Keratinocyte (primary cell): ENCODE data around the gene SMG6.

Experiments
- EZH2 ChIP-seq: IDR thresholded peaks from one replicate; pipeline ENCODE4 v1.6.1; 2012; ENCODE audit warnings: inconsistent platforms, mild to moderate bottlenecking, low read length, moderate library complexity
- TF ChIP-seq, protein P1 (sequence below), 3 experiments: IDR thresholded peaks in 1 of 3; conservative IDR thresholded peaks in 1 of 3; optimal IDR thresholded peaks in 1 of 3; 2 replicates in 2 of 3; 3 replicates in 1 of 3; pipeline versions ENCODE3 to v1.5.1; 2011; ENCODE audit warnings: low read length in 3 of 3, mild to moderate bottlenecking in 3 of 3, moderate library complexity in 2 of 3, control low read depth in 1 of 3, inconsistent platforms in 1 of 3; ENCODE audit not compliant: insufficient read depth in 2 of 3; ENCODE audit errors: extremely low read depth in 1 of 3

DNA sequence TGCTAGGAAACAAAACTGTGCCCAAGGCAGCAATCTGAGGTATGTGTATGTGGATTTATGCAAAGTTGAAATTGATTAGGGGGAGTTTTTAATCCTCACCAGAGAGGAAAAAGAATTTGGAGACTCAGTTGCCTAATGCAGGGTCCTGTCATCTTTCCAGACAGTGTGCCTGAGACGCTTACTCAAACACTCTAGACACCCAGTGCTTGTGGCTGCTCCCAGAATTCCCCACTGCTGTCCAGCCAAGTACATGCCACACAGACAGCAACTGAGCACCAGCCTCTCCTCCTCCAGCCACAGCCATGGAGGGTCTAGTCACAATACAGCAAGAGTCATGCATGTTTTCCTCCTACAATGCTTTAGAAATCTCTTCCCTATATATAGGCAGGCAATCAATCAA, 130.6 kb downstream of the SMG6 start:
- TF ChIP-seq, protein P1, sequence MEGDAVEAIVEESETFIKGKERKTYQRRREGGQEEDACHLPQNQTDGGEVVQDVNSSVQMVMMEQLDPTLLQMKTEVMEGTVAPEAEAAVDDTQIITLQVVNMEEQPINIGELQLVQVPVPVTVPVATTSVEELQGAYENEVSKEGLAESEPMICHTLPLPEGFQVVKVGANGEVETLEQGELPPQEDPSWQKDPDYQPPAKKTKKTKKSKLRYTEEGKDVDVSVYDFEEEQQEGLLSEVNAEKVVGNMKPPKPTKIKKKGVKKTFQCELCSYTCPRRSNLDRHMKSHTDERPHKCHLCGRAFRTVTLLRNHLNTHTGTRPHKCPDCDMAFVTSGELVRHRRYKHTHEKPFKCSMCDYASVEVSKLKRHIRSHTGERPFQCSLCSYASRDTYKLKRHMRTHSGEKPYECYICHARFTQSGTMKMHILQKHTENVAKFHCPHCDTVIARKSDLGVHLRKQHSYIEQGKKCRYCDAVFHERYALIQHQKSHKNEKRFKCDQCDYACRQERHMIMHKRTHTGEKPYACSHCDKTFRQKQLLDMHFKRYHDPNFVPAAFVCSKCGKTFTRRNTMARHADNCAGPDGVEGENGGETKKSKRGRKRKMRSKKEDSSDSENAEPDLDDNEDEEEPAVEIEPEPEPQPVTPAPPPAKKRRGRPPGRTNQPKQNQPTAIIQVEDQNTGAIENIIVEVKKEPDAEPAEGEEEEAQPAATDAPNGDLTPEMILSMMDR (optimal IDR thresholded peaks at IDR 0.05 in 1 of 3, IDR thresholded peaks at IDR 0.05 in 1 of 3, conservative IDR thresholded peaks at IDR 0.05 in 1 of 3; ENCODE audit: extremely low read depth in 1 of 3, insufficient read depth in 2 of 3, low read length in 3 of 3) = no peak
- no peak for TF ChIP-seq EZH2
